HG03039 (cell line): ENCODE measurements around the gene SPEM3.

Experiments
- ATAC-seq: cut with Tn5 transposase; IDR thresholded peaks from one replicate; pipeline ENCODE4 v1.9.1; 2021; ENCODE audit warnings: mild to moderate bottlenecking, moderate library complexity; ENCODE audit not compliant: unreplicated experiment

The SPEM3 gene

GRCh38 chr17:7403977-7404736 lies 24.5 kb upstream of the SPEM3 start, which contains the start of gene TMEM256:
TMEM256 (minus strand) TSS chr17:7404097; CDS start chr17:7404084, 13 bp downstream.
- peak; percentile 91 for ATAC-seq

GRCh38 chr17:7404737-7405349 lies 23.8 kb upstream of the SPEM3 start:
- no peak for ATAC-seq

DNA sequence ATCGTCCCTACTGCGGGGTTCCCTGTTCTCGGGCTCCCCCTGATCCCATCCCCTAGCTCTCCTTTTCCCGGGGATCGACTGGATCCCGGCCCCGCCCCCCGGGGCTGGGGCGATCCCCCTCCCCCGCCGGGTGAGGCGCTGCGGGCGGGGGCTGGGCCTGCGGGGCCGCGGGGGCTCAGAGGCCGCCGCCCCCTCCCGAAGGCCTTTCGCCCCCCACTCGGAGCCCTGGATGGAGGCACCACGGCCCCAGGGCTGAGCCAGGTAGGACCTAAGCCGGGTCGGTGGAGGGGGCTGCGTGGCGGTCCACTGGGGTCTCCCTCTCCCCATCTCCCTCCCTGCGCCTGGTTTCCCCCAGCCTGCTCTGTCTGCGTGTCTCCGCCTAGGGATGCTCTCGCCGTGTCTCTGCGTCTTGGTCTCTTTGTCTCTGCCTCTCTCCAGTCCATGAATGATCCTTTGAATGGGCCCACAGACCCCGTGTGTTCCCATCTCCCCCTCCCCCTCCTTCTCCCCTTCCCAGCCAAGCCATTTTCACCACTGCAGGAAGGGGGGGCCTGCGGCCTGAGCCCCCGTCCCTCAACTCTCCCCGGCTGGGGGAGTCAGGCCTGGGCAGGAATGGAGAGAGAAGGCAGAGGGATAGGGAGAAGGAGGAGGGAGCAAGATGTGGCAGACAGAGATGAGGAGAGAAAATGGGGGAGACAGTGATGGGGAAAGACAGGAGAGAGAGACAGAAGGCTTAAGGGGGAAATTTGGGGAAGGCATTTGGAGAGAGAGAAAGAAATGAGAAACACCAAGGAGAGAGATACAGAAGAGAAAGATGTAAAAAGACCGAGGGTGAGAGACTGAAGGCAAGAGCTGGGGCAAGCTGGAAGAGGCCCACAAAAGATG lies 23.1 kb upstream of the SPEM3 start:
- ATAC-seq = no peak

GRCh38 chr17:7406235-7406825 lies 22.3 kb upstream of the SPEM3 start:
- ATAC-seq = no peak

DNA sequence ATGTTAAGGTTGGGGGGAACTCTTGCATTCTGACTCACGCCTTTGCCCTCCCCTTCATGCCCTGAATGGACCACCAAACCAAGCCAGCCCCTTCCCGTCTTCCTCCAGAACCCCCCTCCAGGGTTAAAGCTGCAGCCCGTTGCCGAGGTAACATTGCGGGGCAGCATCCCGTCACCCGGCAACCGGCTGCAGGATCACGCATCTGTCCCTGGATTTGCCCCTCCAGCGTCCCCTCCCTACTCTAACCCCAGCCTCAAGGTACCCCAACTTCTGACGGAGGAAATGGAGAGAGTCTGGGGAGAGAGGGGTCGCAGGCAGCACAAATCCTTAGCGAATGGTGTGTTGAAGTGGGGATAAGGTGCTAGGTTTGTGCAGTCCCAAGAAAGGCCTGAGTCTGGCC lies 21.6 kb upstream of the SPEM3 start:
- ATAC-seq = no peak

DNA sequence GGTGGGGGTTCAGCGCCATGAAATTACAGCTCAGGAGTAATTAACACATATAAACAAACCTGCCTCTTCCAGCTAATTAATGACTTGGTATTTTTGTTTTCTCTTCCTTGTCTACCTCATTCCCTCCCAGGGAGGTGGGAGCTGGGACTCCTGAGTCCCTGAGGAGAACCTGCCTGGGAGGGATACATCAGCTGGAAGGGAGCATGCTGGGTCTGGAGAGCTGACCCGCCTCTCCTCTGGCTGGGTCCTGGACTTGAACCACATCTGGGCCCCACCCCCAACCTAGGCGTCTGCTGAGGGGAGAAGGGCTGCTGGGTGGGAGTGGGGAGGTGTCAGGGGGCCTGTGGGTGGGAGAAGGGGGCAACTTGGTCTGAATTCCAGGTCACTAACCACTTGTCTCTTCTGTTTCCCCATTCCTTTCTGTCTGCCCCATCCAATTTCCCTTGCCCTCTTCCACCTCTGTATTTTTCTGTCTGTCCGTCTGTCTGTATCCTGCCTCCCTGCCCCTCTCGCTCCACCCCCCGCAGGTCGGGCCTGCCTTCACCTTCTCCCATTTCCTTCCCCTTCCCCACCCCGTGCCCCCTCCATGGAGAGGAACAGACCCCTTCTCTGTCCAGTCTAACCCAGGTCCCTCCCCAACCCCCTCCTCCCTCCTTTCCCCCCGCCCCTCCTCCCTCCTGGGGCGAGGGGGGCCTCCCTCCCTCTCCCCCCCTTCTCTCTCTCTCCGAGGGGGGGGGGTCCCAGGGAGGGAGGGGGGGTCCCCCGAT lies 21.0 kb upstream of the SPEM3 start, which contains the start of gene NLGN2:
TSS of gene NLGN2 (plus strand) at position 361 of the 767 bp plus-strand sequence. CDS start 411 bp downstream, outside the sequence.
- no peak for ATAC-seq

DNA sequence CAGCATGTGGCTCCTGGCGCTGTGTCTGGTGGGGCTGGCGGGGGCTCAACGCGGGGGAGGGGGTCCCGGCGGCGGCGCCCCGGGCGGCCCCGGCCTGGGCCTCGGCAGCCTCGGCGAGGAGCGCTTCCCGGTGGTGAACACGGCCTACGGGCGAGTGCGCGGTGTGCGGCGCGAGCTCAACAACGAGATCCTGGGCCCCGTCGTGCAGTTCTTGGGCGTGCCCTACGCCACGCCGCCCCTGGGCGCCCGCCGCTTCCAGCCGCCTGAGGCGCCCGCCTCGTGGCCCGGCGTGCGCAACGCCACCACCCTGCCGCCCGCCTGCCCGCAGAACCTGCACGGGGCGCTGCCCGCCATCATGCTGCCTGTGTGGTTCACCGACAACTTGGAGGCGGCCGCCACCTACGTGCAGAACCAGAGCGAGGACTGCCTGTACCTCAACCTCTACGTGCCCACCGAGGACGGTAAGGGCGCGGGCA lies 20.4 kb upstream of the SPEM3 start:
- ATAC-seq = no peak

GRCh38 chr17:7408863-7409262 lies 19.8 kb upstream of the SPEM3 start:
- no peak for ATAC-seq

- no peak for ATAC-seq
Measured at GRCh38 chr17:7409716-7410115, 18.9 kb upstream of the SPEM3 start.

GRCh38 chr17:7410634-7411426 lies 17.8 kb upstream of the SPEM3 start:
- ATAC-seq = no peak

GRCh38 chr17:7411427-7411750 lies 17.3 kb upstream of the SPEM3 start:
- no peak for ATAC-seq

DNA sequence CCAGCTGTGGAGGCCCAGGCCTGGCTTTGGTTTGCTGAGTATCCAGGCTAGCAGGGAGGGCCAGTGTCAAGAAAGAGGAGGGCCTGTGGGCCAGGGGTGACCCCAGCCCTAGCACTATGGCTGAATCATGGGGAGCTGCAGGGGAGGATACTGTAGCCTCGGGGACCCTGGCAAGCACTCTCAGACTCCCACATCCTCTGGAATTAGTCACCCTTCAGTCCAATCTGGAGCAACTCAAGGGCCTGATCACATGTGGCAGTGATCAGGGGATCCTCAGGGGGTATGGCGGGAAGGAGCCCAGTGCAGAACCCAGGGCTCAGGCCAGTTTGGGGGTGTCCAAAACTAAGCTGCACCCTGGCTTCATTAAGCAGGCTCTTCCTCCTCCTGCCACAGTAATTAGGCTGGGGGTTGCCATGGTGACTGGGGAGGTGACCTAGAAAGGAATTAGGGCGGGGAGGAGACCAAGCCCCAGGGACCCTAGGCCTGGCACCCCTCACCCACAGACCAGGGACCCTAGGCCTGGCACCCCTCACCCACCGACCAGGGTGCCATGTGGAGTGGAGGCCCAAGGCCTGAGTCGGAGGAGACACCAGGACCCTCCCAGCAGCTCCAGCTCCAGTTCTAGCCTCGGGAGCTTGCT lies 15.2 kb upstream of the SPEM3 start:
- ATAC-seq = no peak

DNA sequence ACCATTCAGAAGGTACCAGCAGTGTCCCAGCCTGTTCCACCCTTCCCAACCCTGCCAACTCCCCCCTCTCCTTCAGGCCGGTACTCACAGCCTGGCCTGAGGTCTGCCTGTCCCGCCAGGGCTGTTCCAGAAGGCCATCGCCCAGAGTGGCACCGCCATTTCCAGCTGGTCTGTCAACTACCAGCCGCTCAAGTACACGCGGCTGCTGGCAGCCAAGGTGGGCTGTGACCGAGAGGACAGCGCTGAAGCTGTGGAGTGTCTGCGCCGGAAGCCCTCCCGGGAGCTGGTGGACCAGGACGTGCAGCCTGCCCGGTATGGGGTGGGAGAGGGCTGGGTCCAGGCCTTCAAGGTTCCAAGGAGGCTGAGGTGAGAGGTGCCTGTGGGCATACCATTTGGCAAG lies 13.8 kb upstream of the SPEM3 start:
- ATAC-seq = no peak

DNA sequence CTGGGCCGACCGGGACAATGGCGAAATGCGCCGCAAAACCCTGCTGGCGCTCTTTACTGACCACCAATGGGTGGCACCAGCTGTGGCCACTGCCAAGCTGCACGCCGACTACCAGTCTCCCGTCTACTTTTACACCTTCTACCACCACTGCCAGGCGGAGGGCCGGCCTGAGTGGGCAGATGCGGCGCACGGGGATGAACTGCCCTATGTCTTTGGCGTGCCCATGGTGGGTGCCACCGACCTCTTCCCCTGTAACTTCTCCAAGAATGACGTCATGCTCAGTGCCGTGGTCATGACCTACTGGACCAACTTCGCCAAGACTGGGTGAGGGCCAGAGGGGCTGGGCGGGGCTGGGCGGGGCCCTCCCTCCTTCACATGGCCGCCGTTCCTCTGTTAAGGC lies 12.9 kb upstream of the SPEM3 start:
- no peak for ATAC-seq

DNA sequence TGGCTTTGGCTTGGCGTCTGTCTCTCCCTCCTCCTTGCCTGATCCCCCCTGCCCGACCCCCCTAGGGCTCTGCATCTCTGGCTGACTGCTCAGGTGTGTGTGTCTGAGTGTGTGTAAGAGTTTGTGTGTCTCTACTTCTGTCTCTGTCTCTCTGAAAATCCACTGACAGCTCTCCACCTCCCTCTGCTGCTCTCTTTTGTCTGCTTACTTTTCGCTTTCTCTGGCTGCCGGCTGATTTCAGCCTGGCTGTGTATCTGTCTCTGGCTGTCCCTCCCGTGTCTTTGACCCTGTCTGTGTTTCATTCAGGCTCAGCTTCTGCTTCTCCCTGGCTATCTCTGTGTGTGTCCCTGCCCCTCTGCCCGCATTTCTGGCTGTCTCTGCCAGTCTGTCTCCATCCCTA lies 12.3 kb upstream of the SPEM3 start:
- ATAC-seq = no peak

GRCh38 chr17:7417056-7417655 lies 11.5 kb upstream of the SPEM3 start:
- no peak for ATAC-seq

GRCh38 chr17:7418472-7419152 lies 10.0 kb upstream of the SPEM3 start:
- no peak for ATAC-seq
